GM12892 (cell line): ENCODE results near the gene UPP2.

Experiments used
- POLR2A ChIP-seq: IDR thresholded peaks from 2 replicates; pipeline ENCODE4 v1.6.1; 2011; ENCODE audit warnings: low read depth, low read length, control low read depth
- POLR2AphosphoS5 ChIP-seq: IDR thresholded peaks from 2 replicates; pipeline ENCODE4 v1.6.1; 2011; ENCODE audit warnings: low read depth, low read length, control low read depth

GRCh38 chr2:158181171-158181570 lies 79.5 kb downstream of the UPP2 start:
- TF ChIP-seq POLR2A (no peak), POLR2AphosphoS5 (no peak)
